Ramos (cell line): ENCODE measurements around the gene DET1.
"Not testable (repeated sequence)": the region's sequence is repeated elsewhere in the genome, so short reads cannot be mapped to it uniquely, and the experiment has no call there.

Source experiments
- in situ Hi-C: fragments of 300-500 bp; cut with MboI; formaldehyde crosslinking; loops from one replicate; pipeline ENCODE4 v1.14.3; 2022; ENCODE audit warnings: low sequenced_read_pairs; ENCODE audit not compliant: unreplicated experiment

The DET1 gene

GRCh38 chr15:88470625-88471372, 75.7 kb downstream of the DET1 start:
- in situ Hi-C loops = no loop called here

- in situ Hi-C loops = no loop called here
Observed at GRCh38 chr15:88469321-88469720, 77.2 kb downstream of the DET1 start.

- in situ Hi-C loops = not testable (repeated sequence)
Observed at GRCh38 chr15:88468721-88469120, 77.8 kb downstream of the DET1 start.

- in situ Hi-C loops = no loop called here
Observed at GRCh38 chr15:88467935-88468528, 78.4 kb downstream of the DET1 start.

GRCh38 chr15:88467073-88467934, 79.2 kb downstream of the DET1 start, which contains the start of the genes MRPL46 and MRPS11:
MRPL46 (minus strand) TSS chr15:88467388; CDS start chr15:88467377, 11 bp downstream.
MRPS11 (plus strand) TSS chr15:88467708; CDS start chr15:88467718, 10 bp downstream.
- in situ Hi-C loops = no loop called here

- in situ Hi-C loops = no loop called here
Observed at GRCh38 chr15:88465633-88466224, 80.8 kb downstream of the DET1 start.

- in situ Hi-C loops = no loop called here
Observed at GRCh38 chr15:88463870-88464532, 82.5 kb downstream of the DET1 start.
